Measurements from ENCODE around the gene CD300LD.

DNA sequence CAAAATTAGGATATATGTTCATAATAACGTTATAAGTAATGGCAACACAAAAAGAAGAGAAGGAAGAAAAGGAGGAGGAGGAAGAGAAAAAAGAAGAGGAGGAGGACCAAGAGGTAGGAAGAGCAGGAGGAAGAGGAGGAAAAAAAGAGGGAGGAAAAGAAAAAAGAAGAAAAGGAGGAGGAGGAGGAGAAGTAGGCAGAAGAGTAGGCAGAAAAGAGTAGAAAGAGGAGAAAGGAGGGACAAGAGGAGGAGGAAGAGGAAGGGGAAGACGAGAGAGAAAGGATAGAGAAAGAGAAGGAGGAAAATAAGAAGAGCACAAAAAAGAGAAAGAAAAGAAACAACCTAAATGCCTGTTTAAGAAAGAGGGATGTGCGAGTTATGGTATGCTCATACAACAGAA, 55.2 kb downstream of the CD300LD start:
- TF ChIP-seq CTCF (IDR thresholded peaks at IDR 0.05) (no peak), POLR2A (IDR thresholded peaks at IDR 0.05) (no peak)
